NCI-H1105 treated with DMSO at 0.1 percent for 48 hours (cell line): ENCODE results near the gene WDR90.
"Not testable (repeated sequence)": the region's sequence is repeated elsewhere in the genome, so short reads cannot be mapped to it uniquely, and the experiment has no call there.

Source experiments
- DNase-seq: peaks from one replicate; lab custom pipeline; 2025; lab: John Stamatoyannopoulos, UW

WDR90 gene

GRCh38 chr16:689175-689897, 40.2 kb downstream of the WDR90 start:
- no peak for DNase-seq

GRCh38 chr16:691242-691641, 42.1 kb downstream of the WDR90 start:
- not testable (repeated sequence) for DNase-seq

DNA sequence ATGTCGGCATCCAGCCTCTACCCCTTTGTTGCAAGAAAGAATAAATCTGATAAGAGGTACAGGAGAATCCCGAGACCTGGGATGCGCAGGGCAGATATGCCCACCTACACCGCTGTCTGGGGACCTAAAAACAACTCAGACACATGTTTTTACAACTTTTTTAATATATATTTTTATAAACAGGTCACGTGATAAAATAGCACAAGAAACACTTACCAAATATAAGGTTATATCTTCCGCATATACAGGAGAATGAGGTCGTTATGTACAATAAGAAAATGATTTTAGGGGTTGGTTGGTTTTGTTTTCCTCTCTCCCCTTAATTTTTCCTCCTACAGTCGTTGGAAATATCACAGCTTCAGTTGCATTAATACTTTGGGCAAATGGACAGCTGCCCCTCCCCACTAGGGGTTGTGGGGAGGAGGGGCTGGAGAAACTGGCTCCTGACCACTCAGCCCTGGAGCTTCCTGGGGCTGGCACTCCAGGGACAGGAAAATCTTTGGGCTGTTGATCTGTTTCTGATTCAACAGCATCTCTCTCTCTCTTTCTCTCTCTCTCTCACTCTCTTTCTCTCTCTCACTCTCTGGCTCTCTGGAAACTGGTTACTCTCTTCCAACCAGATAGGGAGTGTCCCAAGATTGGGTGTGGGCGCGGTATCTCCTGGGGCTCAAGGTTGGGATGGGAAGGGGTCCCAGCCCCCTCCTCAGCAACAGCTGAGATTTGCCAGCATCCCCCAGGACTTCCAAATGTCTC, 43.4 kb downstream of the WDR90 start:
- no peak for DNase-seq

DNA sequence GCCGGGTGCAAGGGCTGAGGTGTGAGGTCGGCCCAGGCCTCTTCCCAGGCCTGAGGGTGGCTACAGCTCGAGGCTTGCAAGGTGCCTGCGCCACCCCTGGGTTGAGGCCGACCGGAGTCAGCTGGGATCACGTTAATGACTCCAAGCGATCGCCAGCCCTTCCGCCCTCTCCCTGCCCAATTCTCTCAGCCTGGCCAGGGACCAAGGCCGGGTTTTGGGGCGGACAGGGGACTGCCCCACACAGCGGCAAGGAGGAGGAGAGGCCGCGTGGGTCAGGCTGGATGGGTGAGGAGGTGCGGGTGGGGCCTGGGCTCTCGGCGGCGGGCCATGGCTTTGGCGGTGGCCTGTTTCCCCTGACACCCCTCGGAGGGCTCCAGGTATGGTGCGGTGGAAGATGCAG, 44.2 kb downstream of the WDR90 start:
- no peak for DNase-seq

GRCh38 chr16:693766-694165, 44.6 kb downstream of the WDR90 start:
- no peak for DNase-seq

- no peak for DNase-seq
Measured at GRCh38 chr16:694187-694862, 45.2 kb downstream of the WDR90 start.

DNA sequence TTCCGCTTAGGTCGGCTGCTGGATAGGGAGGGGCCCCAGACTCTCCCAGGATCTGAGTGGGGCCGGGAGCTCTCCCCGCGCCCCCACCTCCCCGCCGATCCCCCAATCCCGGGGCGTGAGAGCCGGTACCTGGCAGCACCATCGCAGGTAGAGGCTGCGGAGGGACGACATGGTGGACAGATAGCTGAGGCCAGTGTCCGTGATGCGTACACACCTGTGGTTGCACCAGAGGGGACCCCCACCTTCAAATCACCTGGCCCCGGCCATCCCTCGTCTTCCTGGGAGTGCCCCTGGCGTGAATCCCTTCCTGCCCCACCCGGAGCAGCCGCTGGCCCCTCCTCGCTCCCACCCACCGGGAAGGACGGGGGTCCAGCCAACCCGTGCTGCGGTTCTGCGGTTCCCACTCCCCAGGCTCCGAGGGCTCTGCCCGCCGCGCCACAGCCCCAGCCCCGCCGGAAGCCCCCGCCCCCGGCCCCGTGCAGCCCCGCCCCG, 45.7 kb downstream of the WDR90 start:
- no peak for DNase-seq

DNA sequence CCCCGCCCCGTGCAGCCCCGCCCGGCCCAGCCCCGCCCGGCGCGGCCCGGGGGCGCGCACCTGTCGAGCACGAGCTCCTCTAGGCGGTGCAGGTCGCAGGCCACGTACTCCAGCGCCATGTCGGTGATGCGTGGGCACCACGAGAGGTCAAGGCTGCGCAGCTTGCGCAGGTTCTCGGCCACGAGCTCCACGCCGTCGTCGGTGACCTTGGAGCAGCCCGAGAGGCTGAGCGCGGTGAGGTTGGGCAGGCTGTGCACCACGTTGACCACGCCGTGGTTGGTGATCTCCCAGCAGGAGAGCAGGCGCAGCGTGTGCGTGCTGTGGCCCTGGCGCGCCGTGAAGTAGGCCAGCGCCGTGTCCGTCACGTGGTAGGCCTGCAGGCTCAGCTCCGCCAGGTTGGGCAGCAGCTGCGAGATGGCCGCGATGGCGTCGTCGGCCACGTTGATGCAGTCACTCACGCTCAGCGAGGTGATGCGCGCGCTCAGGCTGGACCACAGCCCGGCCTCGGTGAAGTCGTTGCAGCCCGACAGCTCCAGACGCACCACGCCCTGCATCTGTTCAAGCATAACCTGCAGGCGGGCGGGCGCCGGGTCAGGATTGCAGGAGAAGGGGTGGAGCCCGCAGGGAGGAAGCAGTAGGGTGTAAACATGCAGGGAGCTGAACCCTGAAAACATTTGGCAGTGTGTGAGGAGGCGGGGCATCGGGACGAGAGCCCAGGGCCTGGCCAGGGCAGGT, 46.4 kb downstream of the WDR90 start:
- DNase-seq, result peak; percentile 79

GRCh38 chr16:698911-699671, 49.9 kb downstream of the WDR90 start:
- DNase-seq, result no peak

- no peak for DNase-seq
Measured at GRCh38 chr16:700684-701584, 51.8 kb downstream of the WDR90 start.

DNA sequence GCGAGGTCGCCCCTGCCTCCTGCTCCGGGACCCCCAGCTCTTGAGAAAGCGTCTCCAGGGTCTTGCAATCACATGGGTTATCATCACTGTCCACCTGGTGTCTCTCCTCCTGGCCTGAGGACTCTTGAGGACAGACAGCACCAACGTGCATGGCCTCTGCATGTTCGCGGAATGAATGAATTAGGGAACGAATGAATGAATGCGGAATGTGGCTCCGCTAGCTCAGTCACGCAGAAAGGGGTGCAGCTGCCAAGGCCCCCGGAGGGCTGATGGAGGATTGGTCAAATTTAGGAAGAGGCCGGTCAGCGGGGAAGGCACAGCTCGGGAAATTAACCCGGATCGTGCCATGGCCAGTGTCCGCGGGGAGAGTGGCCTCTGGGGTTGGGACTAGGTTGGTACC, 53.2 kb downstream of the WDR90 start:
- DNase-seq, result no peak

- no peak for DNase-seq
Measured at GRCh38 chr16:703406-703805, 54.2 kb downstream of the WDR90 start.

DNA sequence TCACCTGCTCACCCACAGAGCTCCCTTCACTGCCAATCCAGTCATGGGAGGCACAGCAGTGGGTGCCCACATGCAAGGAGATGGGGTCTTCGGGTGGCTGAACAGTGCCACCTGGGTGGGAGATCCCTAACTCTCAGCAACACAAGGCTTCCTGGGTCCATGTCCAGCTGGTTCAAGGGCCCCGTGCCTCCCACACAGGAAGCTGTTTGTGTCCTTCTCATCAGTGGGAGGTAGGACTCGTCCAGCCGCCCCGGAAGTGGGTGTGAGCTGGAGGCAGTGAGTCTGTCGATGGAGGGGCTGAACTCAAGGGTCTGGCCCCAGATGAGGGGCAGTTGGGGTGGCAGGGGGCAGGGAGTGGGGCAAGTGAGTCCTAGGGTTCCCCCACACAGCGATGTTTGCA, 54.9 kb downstream of the WDR90 start:
- no peak for DNase-seq

GRCh38 chr16:704552-705380, 55.6 kb downstream of the WDR90 start:
- no peak for DNase-seq

- DNase-seq, result peak; percentile 43
Measured at GRCh38 chr16:705431-706188, 56.4 kb downstream of the WDR90 start, which contains the start of gene FBXL16. TSS of gene FBXL16 (minus strand) at chr16:705801. CDS start at chr16:697405, 8,396 bp downstream.

- no peak for DNase-seq
Measured at GRCh38 chr16:706189-707061, 57.3 kb downstream of the WDR90 start.

DNA sequence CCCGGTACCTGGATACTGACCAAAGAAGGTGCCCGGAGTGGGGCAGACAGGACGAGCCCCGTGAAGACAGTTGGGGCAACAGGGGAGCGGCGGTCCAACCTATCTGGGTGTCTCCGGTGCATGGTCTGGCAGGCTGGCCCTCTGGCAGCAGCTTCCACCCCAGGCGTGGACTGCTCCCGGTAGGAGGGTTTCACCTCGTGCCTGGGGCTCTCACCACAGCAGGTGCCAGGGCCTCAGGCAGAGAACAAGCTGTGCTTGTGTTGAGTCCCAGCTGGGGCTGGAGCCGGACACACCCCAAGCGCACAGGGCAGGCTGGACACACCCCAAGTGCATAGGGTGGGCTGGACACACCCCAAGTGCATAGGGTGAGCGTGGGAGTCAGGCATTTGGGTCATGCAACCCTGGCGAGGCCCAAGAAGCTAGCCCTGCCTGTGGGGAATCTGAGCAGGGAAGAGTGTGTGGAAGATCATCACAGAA, 57.9 kb downstream of the WDR90 start:
- DNase-seq, result no peak
